WTC11 (cell line): ENCODE data around the gene AMPD1. TPM values are rescaled to one million over a fixed set of nuclear protein-coding genes. Genes with fewer than 3 reads are reported as not detected.

Source experiments
- ATAC-seq: fragments of 200-7000 bp; cut with Tn5 transposase; 2 replicates; pipeline ENCODE4 v1.10.0; 2021; ENCODE audit warnings: mild to moderate bottlenecking, moderate library complexity
- CTCF ChIA-PET: fragments of 300-600 bp; sonication (Branson Sonifier 250); formaldehyde crosslinking; loops from one replicate; lab custom pipeline; 2021; ENCODE audit warnings: antibody characterized with exemption; lab: Charles Lee
- POLR2A ChIA-PET: fragments of 350-600 bp; sonication (Branson Sonifier 250); formaldehyde crosslinking; loops from one replicate; lab custom pipeline; 2021; ENCODE audit warnings: antibody characterized with exemption; lab: Charles Lee
- DNase-seq: peaks from one replicate; pipeline ENCODE4 v3.0.0; 2021; ENCODE audit warnings: low spot score
- H3K27ac Mint-ChIP-seq: 2 replicates; pipeline ENCODE4 v1.8.0; 2021; ENCODE audit warnings: mixed read lengths
- H3K27me3 Mint-ChIP-seq: 2 replicates; pipeline ENCODE4 v1.8.0; 2021; ENCODE audit warnings: low read depth, mild to moderate bottlenecking, moderate library complexity, mixed read lengths
- H3K36me3 Mint-ChIP-seq: 2 replicates; pipeline ENCODE4 v1.8.0; 2021; ENCODE audit warnings: mixed read lengths
- H3K4me1 Mint-ChIP-seq: 2 replicates; pipeline ENCODE4 v1.8.0; 2022; ENCODE audit warnings: mixed read lengths
- H3K4me3 Mint-ChIP-seq: 2 replicates; pipeline ENCODE4 v1.8.0; 2021; ENCODE audit warnings: mild to moderate bottlenecking, moderate library complexity, mixed read lengths
- H3K9me3 Mint-ChIP-seq: 2 replicates; pipeline ENCODE4 v1.8.0; 2021; ENCODE audit warnings: mixed read lengths
- CBFB ChIP-seq: sonication (generic); formaldehyde crosslinking; IDR thresholded peaks from 2 replicates; pipeline ENCODE4 v1.8.1; 2022; ENCODE audit warnings: mild to moderate bottlenecking, low read depth, missing genetic modification reagents
- ESRRA ChIP-seq: sonication (generic); formaldehyde crosslinking; IDR thresholded peaks from 2 replicates; pipeline ENCODE4 v1.8.1; 2022; ENCODE audit warnings: mild to moderate bottlenecking, missing genetic modification reagents, borderline replicate concordance
- FOXJ3 ChIP-seq: sonication (generic); formaldehyde crosslinking; IDR thresholded peaks from 2 replicates; pipeline ENCODE4 v1.9.0; 2021; ENCODE audit warnings: missing genetic modification reagents, mild to moderate bottlenecking, borderline replicate concordance
- FOXK1 ChIP-seq: sonication (generic); formaldehyde crosslinking; IDR thresholded peaks from 2 replicates; pipeline ENCODE4 v1.8.0; 2022; ENCODE audit warnings: mild to moderate bottlenecking, moderate library complexity, missing genetic modification reagents
- FOXP1 ChIP-seq: sonication (generic); formaldehyde crosslinking; IDR thresholded peaks from 2 replicates; pipeline ENCODE4 v1.8.0; 2022; ENCODE audit warnings: missing genetic modification reagents, mild to moderate bottlenecking, moderate library complexity, borderline replicate concordance
- GABPB1 ChIP-seq: sonication (generic); formaldehyde crosslinking; IDR thresholded peaks from 2 replicates; pipeline ENCODE4 v1.8.1; 2023; ENCODE audit warnings: mild to moderate bottlenecking, missing genetic modification reagents
- JAZF1 ChIP-seq: fragments of 250-450 bp; sonication (Bioruptor Pico); IDR thresholded peaks from 2 replicates; pipeline ENCODE4 v1.9.0; 2021; ENCODE audit warnings: moderate library complexity, mild to moderate bottlenecking, inconsistent platforms
- NFYB ChIP-seq: sonication (generic); formaldehyde crosslinking; conservative IDR thresholded peaks from 2 replicates; pipeline ENCODE4 v1.8.0; 2022; ENCODE audit warnings: low read depth, missing genetic modification reagents
- NR3C1 ChIP-seq: sonication (generic); formaldehyde crosslinking; conservative IDR thresholded peaks from 2 replicates; pipeline ENCODE4 v1.8.1; 2023; ENCODE audit warnings: low read depth, mild to moderate bottlenecking, missing genetic modification reagents
- SMAD3 ChIP-seq: sonication (generic); formaldehyde crosslinking; IDR thresholded peaks from 2 replicates; pipeline ENCODE4 v1.8.0; 2022; ENCODE audit warnings: missing genetic modification reagents, mild to moderate bottlenecking, borderline replicate concordance
- SP1 ChIP-seq: sonication (generic); formaldehyde crosslinking; conservative IDR thresholded peaks from 2 replicates; pipeline ENCODE4 v1.8.1; 2022; ENCODE audit warnings: missing genetic modification reagents
- ZBTB21 ChIP-seq: sonication (generic); formaldehyde crosslinking; IDR thresholded peaks from 2 replicates; pipeline ENCODE4 v1.8.1; 2023; ENCODE audit warnings: mild to moderate bottlenecking, missing genetic modification reagents, borderline replicate concordance
- ZNF219 ChIP-seq: sonication (generic); formaldehyde crosslinking; IDR thresholded peaks from 2 replicates; pipeline ENCODE4 v1.8.0; 2023; ENCODE audit warnings: missing genetic modification reagents, mild to moderate bottlenecking, borderline replicate concordance
- ZNF423 ChIP-seq: fragments of 250-450 bp; sonication (Bioruptor Pico); IDR thresholded peaks from 2 replicates; pipeline ENCODE4 v2.1.2; 2022; ENCODE audit warnings: mild to moderate bottlenecking, moderate library complexity
- total RNA-seq: library from RNA; stranded (reverse); gene quantifications from 3 replicates; pipeline ENCODE4 v1.2.3, GENCODE V29; 2021
- TF ChIP-seq, protein P1 (sequence below): fragments of 250-450 bp; sonication (Bioruptor Pico); IDR thresholded peaks from 2 replicates; pipeline ENCODE4 v1.9.0; 2021; ENCODE audit warnings: mild to moderate bottlenecking
- TF ChIP-seq, protein P2 (sequence below): sonication (generic); formaldehyde crosslinking; IDR thresholded peaks from 2 replicates; pipeline ENCODE4 v1.8.0; 2023; ENCODE audit warnings: missing genetic modification reagents, mild to moderate bottlenecking, borderline replicate concordance
- TF ChIP-seq, protein P3 (sequence below): fragments of 250-450 bp; sonication (Bioruptor Pico); IDR thresholded peaks from 2 replicates; pipeline ENCODE4 v1.9.0; 2021; ENCODE audit warnings: mild to moderate bottlenecking
- TF ChIP-seq, protein P4 (sequence below): sonication (generic); formaldehyde crosslinking; IDR thresholded peaks from 2 replicates; pipeline ENCODE4 v1.8.0; 2023; ENCODE audit warnings: mild to moderate bottlenecking, missing genetic modification reagents
- TF ChIP-seq, protein P5 (sequence below): sonication (generic); formaldehyde crosslinking; conservative IDR thresholded peaks from 2 replicates; pipeline ENCODE4 v1.8.1; 2022; ENCODE audit warnings: mild to moderate bottlenecking, missing genetic modification reagents

Gene AMPD1
- total RNA-seq, 1 experiment from 2014 or later, result not detected

DNA sequence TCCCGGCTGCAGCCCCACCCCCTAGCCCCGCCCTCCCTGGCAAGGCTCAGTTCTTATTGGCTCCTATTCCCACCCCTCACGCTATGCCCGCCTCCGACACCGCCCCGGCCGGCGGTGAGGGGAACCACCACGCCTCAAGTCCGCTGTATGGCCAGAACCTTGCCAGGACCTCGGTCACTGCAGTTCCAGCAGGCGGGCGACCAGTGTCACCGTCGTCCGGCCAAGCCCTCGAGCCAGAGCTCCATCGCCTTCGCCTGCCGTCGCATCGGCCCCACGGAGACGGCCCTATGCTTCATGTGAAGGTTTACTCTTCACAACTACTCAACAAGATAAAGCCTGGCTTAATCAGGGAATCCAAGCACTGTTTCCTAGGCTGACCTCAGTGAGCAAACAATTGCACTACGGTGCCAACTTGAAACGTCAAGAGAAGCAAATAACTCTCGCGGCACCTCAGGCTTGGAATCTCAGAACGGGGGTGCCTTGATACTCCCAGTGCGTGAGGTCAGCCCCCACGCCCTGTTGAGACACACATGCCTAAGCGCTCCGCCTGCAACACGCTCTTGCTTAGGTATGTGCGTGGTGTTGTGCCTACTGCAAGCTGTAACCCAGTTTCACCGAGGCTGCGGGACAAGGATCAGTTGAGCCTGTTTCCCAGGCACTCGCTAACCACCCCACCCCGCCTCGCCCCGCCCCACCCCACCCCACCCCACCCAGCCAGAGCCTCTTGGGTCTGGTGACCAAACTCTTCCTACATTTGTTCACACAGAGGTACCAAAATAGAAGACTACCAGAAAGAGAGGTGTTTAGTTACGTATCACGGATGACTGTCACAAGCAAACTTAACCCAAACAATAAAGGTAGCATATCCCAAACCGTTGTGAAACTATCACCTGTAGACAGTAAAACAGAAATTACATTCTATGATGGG, 25.0 kb downstream of the AMPD1 start:
- Mint-ChIP-seq H3K9me3 (no peaks in the 10 kb centered on the region), H3K27me3 (peaks cover 55% of the 10 kb centered on the region), H3K36me3 (no peaks in the 10 kb centered on the region), H3K4me1 (peaks cover 7% of the 10 kb centered on the region; the same call in 1 of the 2 replicates), H3K27ac (peak overlapping the region; percentile 69; the same call in 1 of the 2 replicates), H3K4me3 (peak overlapping the region; percentile 83)
- ChIA-PET POLR2A (interaction anchor here (0.6 to 1.6 kb wide), 2 partner anchors 46 to 828 kb away, joined by 4 to 7 read pairs; partner anchors contain the start of gene NRAS), CTCF (interaction anchor here (0.5 to 1.2 kb wide), 7 partner anchors 9 to 667 kb away, joined by 3 to 4 read pairs (median 3); partner anchors contain the start of genes AMPD1 and BCAS2)
- TF ChIP-seq FOXJ3 (CRISPR knock-in tag) (no peak), FOXP1 (CRISPR knock-in tag) (peak; percentile 24; the same call in 1 of the 2 replicates), ZNF219 (CRISPR knock-in tag) (no peak), ZNF423 (no peak), SMAD3 (no peak), ZBTB21 (CRISPR knock-in tag) (peak; percentile 44; the same call in 1 of the 2 replicates), CBFB (CRISPR knock-in tag) (no peak), ESRRA (no peak), GABPB1 (no peak), FOXK1 (CRISPR knock-in tag) (0 out of 2 replicates have a peak, but pooled peaks have one; percentile 2), JAZF1 (CRISPR knock-in tag) (no peak), NR3C1 (CRISPR knock-in tag) (no peak), SP1 (CRISPR knock-in tag) (peak; percentile 45; the same call in 1 of the 2 replicates), NFYB (CRISPR knock-in tag) (peak; percentile 49)
- TF ChIP-seq, protein P1, sequence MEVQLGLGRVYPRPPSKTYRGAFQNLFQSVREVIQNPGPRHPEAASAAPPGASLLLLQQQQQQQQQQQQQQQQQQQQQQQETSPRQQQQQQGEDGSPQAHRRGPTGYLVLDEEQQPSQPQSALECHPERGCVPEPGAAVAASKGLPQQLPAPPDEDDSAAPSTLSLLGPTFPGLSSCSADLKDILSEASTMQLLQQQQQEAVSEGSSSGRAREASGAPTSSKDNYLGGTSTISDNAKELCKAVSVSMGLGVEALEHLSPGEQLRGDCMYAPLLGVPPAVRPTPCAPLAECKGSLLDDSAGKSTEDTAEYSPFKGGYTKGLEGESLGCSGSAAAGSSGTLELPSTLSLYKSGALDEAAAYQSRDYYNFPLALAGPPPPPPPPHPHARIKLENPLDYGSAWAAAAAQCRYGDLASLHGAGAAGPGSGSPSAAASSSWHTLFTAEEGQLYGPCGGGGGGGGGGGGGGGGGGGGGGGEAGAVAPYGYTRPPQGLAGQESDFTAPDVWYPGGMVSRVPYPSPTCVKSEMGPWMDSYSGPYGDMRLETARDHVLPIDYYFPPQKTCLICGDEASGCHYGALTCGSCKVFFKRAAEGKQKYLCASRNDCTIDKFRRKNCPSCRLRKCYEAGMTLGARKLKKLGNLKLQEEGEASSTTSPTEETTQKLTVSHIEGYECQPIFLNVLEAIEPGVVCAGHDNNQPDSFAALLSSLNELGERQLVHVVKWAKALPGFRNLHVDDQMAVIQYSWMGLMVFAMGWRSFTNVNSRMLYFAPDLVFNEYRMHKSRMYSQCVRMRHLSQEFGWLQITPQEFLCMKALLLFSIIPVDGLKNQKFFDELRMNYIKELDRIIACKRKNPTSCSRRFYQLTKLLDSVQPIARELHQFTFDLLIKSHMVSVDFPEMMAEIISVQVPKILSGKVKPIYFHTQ (CRISPR knock-in tag), result no peak
- TF ChIP-seq, protein P2, sequence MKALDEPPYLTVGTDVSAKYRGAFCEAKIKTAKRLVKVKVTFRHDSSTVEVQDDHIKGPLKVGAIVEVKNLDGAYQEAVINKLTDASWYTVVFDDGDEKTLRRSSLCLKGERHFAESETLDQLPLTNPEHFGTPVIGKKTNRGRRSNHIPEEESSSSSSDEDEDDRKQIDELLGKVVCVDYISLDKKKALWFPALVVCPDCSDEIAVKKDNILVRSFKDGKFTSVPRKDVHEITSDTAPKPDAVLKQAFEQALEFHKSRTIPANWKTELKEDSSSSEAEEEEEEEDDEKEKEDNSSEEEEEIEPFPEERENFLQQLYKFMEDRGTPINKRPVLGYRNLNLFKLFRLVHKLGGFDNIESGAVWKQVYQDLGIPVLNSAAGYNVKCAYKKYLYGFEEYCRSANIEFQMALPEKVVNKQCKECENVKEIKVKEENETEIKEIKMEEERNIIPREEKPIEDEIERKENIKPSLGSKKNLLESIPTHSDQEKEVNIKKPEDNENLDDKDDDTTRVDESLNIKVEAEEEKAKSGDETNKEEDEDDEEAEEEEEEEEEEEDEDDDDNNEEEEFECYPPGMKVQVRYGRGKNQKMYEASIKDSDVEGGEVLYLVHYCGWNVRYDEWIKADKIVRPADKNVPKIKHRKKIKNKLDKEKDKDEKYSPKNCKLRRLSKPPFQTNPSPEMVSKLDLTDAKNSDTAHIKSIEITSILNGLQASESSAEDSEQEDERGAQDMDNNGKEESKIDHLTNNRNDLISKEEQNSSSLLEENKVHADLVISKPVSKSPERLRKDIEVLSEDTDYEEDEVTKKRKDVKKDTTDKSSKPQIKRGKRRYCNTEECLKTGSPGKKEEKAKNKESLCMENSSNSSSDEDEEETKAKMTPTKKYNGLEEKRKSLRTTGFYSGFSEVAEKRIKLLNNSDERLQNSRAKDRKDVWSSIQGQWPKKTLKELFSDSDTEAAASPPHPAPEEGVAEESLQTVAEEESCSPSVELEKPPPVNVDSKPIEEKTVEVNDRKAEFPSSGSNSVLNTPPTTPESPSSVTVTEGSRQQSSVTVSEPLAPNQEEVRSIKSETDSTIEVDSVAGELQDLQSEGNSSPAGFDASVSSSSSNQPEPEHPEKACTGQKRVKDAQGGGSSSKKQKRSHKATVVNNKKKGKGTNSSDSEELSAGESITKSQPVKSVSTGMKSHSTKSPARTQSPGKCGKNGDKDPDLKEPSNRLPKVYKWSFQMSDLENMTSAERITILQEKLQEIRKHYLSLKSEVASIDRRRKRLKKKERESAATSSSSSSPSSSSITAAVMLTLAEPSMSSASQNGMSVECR (CRISPR knock-in tag), result no peak
- TF ChIP-seq, protein P3, sequence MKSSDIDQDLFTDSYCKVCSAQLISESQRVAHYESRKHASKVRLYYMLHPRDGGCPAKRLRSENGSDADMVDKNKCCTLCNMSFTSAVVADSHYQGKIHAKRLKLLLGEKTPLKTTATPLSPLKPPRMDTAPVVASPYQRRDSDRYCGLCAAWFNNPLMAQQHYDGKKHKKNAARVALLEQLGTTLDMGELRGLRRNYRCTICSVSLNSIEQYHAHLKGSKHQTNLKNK (CRISPR knock-in tag), result no peak
- TF ChIP-seq, protein P4, sequence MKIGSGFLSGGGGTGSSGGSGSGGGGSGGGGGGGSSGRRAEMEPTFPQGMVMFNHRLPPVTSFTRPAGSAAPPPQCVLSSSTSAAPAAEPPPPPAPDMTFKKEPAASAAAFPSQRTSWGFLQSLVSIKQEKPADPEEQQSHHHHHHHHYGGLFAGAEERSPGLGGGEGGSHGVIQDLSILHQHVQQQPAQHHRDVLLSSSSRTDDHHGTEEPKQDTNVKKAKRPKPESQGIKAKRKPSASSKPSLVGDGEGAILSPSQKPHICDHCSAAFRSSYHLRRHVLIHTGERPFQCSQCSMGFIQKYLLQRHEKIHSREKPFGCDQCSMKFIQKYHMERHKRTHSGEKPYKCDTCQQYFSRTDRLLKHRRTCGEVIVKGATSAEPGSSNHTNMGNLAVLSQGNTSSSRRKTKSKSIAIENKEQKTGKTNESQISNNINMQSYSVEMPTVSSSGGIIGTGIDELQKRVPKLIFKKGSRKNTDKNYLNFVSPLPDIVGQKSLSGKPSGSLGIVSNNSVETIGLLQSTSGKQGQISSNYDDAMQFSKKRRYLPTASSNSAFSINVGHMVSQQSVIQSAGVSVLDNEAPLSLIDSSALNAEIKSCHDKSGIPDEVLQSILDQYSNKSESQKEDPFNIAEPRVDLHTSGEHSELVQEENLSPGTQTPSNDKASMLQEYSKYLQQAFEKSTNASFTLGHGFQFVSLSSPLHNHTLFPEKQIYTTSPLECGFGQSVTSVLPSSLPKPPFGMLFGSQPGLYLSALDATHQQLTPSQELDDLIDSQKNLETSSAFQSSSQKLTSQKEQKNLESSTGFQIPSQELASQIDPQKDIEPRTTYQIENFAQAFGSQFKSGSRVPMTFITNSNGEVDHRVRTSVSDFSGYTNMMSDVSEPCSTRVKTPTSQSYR (CRISPR knock-in tag), result no peak
- TF ChIP-seq, protein P5, sequence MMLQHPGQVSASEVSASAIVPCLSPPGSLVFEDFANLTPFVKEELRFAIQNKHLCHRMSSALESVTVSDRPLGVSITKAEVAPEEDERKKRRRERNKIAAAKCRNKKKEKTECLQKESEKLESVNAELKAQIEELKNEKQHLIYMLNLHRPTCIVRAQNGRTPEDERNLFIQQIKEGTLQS (CRISPR knock-in tag), result no peak
- ATAC-seq, result peak; percentile 97
- peak; percentile 96 for DNase-seq
